ENCODE measurements around the gene GGT7.
"Not testable (repeated sequence)": the region's sequence is repeated elsewhere in the genome, so short reads cannot be mapped to it uniquely, and the experiment has no call there.

GGT7 gene

DNA sequence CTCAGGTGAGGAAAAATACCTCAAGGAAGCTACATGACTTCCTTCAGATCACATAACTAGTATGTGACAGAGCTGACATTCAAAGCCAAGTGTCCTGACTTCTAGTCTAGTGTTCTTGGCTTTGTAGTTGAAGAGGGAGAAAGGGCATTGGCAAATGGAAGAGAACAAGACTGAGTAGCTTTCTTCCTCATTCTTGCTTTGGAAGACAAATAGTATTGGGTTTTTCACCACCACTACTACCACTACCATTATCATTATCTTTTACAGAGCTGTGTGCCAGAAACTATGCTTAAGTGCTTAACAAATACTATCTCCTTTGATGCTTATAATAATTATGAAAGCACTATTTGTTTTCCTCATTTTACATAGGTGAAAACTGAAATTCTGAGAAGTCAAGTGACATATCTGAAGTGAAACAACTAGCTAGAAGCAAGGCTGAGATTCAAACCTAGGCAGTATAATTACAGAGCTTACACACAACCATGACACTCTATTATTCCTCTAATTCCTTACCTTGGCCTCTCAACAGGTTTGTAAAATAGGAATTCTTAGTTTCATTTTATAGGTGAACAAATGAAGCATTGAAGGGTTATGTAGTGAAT is 10.5 kb upstream of the GGT7 start:
- no peak for DNase-seq (ENCODE audit: low read depth)

DNA sequence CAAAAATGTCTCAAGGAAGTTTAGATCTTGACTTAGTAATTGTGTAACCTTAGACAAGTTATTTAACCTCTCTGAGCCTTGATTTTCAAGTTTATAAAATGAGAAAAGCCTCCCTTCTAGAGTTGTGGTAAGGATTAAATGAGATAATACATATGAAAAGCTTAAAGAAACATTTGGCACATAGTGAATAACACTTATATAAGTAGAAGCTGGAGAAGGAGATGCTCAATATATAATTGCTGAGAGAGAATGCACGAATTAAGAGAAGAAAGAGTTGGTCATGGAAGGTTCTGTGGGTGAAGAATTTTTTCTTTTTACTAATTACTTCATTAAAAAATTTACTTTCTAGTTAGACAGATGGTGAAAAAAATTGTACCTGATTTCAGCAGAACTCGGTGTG is 9.0 kb upstream of the GGT7 start:
- DNase-seq (ENCODE audit: low read depth) = no peak

DNA sequence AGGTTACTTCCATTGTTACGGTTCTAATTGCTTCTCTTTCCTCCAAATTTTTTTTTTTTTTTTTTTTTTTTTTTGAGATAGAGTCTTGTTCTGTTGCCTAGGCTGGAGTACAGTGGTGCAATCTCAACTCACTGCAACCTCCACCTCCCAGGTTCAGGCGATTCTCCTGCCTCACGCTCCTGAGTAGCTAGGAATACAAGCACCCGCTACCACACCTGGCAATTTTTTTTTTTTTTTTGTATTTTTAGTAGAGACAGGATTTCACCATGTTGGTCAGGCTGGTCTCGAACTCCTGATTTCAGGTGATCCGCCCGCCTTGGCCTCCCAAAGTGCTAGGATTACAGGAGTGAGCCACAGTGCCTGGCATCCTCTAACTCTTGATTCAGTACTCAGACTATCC is 8.3 kb upstream of the GGT7 start:
- not testable (repeated sequence) for DNase-seq (ENCODE audit: low read depth)

DNA sequence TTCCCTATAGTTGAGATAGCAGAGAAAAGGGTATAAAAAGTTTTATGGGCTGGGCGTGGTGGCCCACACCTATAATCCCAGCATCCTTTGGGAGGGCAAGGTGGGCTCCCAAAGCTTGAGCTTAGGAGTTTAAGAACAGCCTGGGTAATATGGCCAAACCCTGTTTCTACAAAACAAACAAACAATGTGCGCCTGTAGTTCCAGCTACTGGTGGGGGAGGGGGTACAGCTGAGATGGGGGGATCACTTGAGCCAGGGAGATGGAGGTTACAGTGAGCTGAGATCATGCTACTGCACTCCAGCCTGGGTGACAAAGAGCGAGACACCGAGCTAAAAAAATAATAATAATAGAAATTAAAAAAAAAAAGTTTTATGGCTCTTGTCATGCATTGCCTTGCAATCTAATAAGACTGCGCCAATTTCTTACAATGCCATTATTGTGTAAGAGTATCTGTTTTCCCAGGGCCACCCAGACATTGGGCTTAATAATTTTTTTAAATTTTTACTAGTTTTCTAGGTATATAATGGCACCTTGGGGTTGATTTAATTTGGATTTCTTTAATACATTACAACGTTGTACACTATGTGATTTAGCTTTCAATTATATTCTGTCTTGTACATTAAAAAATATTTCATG is 7.7 kb upstream of the GGT7 start:
- DNase-seq (ENCODE audit: low read depth) = no peak

DNA sequence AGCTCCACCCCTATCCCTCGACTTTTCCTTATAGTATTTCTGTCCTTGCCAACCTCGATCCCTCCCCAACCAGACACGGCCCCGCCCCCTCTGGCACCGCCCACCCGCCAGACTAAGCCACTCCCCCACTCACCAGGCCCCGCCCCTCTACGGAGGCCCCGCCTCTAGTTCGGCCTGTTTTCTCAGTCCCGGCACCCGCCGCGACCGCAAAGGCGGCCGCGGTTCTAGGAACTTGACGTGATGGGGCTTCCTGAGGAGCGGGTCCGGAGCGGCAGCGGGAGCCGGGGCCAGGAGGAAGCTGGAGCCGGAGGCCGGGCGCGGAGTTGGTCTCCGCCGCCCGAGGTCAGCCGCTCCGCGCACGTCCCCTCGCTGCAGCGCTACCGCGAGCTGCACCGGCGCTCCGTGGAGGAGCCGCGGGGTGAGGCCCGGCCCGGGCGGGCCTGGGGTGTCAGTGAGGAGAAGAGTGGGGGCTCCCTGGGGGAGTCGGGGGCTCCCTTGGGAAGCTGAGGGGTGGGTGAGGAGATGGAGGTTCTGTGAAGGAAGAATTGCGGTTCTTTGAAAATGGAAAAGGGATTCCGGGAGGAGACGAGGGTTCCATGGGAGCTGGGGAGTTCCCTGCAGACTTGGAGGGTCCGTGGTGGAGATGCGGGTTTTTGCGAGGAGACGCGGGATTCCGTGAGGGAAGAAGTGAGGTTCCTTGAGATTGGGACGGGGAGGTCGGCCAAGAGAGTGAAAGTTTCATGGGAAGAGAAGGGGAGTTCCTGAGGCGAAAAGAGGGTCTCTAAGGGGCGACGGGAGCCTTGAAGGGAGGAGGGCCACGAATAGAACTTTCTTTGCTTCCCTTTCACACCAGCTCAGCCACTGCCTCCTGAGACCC is 4.0 kb upstream of the GGT7 start, which contains the start of gene ACSS2:
TSS of gene ACSS2 (plus strand) at position 207 of the 877 bp plus-strand sequence. CDS start at position 241, 34 bp downstream.
- DNase-seq (ENCODE audit: low read depth) = no peak

DNA sequence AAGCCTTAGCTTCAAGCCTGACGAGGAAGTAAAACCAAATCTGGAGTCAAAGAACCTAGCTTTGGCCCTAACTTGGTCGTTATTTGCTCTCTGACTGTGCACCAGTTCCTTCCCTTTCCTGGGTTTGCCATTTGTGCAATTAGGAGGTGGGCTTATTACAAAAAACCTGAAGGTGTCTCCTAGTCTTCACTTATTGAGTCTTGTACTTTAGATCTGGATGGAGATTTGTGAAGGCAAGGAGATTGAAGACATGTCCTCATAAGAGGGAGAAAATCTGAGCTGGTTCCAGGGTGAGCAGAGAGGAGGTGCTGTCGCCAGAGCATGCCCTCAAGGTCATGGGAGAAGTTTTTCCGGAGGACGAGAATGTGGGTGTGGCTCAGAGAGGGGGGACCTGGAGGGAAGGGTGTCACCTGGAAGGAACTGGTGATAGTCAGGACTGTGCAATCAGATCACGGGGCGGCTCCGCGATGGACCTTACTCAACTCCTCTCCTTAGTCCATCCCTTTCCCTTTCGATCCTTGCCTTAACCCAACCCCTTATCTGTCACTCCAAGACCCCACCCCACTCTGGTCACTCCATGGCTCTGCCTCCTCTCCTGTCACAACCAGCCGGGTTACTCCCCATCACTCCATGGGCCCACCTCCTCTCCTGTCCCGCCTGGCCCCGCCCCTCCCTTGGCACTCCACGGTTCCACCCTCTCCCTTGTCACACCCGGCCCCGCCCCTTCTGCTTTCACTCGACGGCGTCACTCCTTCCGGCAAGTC is 3.2 kb upstream of the GGT7 start:
- DNase-seq (ENCODE audit: low read depth) = peak; percentile 99

DNA sequence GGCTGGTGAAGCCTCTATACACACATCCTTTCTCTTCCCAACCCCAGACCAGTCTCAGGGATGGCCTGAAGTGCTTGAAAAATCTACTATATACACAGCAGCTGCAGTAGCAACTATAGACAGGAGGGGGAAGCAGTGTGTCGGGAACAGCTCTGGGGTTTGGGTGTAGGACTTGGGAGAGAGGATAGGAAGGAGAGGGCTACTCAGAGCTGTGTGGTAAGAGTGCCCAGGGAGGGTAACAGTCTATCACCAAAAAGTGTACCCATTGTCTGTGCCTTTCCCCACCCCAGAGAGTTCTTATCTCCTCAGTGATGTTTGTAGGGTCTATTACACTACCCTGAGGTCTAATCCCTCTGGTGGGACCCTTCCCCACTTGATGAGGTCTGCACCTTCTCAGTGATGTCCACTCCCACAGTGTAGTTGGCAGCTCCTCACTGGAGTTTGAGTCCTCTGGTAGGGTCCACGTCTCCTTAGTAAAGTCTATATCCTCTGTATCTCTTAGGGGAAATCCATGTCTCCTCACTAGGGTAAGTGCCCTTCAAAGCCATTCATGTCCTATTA is 1.5 kb upstream of the GGT7 start:
- peak; percentile 86 for DNase-seq (ENCODE audit: low read depth)

DNA sequence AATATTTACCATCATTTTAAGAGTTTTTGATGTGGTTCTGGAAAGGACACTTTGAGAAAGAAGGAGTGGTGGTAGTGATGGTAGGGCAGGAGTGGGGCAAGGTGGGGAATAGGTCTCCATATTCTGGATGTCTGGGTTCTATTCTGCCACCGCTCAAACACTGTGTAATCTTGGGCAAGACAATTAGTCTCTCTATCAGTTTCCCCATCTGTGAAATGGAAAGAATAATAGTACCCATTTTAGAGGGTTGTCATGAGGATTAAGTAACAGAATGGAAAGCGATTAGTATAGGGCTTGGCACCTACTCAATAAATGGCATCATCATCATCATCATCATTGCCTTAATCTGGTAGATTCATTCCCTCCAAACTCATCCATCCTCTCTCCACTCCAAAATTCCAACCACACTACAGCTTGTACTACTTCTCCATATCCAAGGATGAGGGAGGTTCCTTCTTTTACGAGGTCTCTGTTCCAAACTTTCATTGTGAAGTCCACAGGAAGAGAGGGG is 982 bp upstream of the GGT7 start:
- no peak for DNase-seq (ENCODE audit: low read depth)

DNA sequence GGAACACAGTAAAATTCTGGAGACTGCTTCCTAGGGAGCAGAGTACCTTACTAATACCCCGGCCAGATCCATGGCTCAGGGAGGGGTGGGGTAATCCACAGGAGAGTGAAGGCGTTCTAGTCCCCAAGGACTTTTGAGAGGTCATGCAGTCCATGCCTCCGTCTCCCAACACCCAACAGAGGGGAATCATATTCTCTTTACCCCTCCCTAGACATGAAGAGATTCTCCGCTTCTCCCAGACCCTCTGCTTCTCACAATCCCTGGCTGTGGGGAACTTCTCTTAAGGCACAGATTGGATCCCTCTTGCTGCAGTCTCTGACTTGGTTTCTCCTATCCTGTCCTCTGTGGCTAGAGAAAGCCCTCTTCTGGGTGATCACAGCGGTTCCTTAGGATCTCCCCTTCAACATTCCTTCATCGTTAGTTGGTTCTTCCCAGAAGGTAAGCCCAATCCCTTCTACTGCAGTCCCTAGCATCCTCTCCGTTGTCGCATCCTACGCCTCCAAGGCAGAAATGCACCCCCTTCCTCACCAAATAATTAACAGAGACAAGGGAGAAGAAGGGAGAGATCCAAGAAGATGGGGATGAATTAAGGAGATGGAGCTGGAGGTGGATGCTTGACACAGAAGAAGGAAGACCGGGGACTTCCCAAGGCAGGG is 562 bp downstream of the GGT7 start:
- no peak for DNase-seq (ENCODE audit: low read depth)

DNA sequence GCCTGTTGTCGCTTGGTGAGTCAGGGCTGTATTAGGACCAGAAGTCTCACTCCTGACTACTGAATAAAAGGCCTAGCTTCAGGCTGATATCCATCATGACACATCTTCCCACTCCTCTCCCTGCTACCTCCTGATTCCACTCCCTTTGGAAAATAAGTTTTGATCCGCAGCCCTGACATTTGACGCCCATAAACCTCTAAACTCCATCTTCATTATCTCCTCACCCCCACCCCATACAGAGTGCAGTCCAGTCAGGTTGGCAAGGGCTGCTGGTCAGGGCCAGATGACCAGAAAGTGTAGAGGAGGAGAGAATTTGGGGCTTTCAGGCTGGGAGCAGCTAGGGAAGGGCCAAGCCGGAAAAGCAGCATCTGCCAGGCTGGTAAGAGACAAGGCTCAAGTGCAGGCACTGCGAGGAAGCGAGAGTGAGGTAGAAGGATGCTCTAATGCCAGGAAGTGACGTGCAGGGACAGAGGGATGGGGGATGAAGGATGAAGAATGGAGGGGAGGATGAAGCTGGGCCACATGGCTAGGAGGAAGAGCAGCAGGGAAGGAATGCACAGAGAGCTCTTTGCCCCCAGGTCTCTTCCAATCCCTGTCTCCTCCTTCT is 1.2 kb downstream of the GGT7 start:
- no peak for DNase-seq (ENCODE audit: low read depth)

DNA sequence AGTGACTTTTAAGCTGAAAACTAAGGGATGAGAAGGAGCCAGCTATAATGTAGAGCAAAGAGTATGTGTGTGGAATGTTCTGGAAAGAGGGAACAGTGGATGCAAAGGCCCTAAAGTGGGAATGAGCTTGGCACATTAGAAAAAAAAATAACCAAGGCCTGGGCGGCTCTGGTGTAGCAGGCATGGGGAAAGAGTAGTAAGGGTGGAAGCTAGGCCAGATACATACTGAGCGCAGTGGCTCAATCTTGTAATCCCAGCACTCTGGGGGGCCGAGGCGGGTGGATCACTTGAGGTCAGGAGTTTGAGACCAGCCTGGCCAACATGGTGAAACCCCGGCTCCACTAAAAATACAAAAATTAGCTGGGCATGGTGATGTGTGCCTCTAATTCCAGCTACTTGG is 8.4 kb downstream of the GGT7 start:
- no peak for DNase-seq (ENCODE audit: low read depth)

DNA sequence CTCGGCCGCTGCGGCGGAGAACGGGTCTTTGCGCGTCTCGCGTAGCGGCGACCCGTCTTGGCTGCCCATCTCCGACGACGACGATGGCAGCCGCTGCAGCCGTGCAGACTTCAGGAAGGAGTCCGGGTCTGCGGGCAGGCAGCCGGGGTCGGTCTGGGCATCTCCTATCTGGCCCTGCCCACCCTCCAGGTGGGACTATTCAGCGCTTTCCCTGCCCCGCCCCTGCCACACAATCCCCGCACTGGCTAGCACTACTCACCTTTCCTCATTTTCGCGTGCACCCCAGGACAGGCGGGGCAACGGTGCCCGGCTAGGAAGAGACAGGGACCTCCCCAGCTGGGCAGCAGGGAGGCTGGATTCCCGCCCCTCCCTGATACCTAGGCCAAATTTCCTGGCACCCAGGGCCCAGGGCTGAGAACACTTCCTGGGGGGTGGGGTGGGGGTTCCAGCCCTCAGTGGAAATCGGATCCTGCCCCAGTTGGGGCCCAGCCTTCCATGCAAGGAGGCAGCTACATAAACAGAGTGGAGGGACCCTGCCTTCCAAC is 9.2 kb downstream of the GGT7 start:
- DNase-seq (ENCODE audit: low read depth) = no peak

DNA sequence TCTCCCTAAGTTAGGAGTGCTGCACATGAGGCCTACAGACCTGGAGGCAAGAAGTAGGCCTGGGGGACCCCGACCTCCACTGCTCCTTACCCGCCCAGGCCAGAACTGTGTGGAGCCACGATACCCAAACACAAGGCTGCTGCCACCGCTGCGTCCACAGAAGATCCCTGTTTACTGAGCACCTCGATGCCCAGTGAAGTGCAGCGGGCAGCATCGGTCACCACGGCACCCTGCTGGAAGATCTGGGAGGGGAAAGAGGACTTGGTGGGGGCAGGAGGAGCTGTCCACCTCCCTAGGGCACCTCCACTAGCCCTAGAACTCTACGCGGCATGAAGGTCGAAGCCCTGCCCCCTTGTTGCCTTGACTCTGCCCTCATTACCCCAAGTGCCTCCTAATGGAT is 9.9 kb downstream of the GGT7 start:
- no peak for DNase-seq (ENCODE audit: low read depth)

DNA sequence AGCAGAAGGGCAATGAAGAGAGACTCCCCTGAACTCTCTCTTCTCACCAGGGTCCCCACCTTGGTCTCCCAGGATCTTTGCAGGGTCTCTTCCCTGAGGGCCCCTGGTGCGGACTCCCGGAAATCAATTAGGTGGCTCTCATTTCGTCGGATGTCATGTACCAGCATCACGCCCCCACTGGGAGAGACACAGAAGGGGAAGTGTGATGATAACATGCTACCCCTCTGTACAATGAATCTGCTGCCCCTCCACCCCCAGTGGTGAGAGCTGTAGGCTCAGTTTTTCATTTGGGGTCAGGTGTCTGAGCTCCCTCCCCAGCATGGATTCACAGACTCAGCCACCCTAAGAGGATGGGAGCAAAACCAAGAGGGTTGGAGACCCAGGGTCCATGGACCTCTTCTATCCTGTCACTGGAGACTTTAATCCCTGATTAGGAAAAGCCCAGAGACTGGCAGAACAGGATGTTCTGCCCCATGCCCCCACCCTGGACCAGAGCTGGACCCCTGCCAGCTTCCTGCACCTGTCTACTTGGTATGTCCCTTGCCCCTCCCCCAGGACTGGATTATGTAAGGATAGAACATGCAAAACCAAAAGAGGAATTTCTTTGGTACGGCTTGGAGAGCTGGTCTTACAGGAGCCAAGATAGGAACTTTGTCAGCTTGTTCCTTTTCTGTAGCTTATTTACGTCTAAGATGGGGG is 11.1 kb downstream of the GGT7 start:
- no peak for DNase-seq (ENCODE audit: low read depth)

DNA sequence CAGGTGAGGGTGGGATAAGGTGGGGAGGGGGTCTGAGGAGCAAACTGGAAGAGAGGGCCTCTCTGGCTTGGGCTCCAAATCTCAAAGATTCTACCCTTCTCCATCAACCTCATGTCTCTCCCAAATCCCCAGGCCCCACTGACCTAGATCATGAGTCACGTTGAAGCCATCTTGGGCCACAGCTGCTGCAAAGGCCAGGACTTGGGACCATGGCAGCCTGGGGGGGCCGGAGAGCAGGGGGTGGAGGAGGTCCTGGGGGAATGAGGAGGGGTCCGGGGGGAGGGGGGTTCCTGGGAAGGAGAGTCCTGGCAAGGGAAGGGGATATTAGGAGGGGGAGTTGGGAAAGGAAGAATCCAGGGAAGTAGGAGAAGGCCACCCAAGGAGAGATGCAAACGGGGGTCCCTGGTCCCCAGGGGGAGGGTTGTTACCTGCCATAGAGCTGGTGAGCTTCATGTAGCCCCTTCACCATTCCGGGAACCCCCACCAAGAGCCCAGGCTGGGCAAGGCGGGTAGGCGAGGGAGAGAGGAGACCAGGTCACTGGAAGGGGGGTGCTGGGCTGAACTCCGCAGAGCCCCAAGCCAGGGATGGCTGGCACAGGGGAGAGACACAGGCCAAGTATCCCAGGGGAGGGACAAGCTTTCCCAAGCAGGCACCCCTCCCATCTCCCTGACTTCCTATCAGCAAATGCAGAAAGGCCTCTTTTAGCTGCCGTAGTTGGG is 12.7 kb downstream of the GGT7 start:
- no peak for DNase-seq (ENCODE audit: low read depth)

DNA sequence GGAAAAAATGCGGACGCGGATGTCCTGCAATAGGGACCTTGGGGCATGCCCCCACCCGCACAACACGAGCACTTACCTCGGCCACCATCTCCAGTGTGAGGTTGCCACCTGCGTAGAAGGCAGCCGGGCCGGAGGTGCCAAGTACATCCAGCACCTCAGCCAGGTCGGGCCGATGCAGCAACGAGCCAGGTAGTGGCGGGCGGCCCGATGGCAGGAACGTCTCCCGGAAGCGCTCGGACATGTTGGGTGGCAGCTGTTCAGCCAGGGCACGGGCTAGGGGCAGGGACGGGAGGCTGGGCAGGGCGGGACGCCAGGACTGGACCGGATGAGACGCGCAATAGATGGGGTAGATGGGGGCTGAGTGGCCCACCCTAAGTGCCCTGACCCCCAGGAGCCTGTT is 13.3 kb downstream of the GGT7 start:
- DNase-seq (ENCODE audit: low read depth) = no peak

DNA sequence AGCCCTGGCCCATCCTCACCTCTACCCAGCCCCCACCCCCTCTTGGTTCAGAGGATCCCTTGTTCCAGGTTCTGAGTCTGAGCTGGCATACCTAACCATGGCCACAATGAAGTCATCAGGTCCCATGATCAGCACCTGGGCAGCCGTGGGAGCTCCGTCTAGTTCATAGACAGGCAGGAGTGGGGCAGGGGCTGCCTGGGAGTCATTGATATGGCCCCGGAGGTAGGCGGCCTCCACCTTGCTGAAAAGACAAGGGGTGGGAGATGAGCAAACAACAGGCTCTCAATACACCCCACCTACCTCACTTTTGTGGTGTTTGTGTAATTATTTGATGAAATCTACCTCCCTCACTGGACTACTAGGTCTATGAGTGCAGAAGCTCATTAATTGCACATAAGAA is 20.4 kb downstream of the GGT7 start:
- DNase-seq (ENCODE audit: low read depth) = no peak

DNA sequence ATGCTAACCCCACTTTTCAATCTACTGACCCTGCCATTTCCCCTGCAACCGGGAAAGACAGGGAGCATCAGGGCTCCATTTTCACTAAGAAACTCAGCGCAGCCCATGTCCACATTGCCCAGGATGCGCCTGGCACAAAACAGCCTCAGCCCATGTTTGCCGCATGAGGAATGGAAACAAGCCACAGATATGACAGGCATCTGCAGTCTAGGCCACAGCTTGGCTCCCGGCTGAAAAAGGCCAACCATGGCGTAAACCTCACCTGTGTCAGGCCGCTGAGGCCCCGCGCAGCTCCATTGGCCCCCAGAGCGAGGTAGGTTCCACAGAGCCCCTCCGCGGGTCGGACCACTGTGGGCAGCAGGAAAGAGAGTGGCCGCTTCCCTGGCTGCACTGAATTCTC is 21.7 kb downstream of the GGT7 start:
- DNase-seq (ENCODE audit: low read depth) = no peak

DNA sequence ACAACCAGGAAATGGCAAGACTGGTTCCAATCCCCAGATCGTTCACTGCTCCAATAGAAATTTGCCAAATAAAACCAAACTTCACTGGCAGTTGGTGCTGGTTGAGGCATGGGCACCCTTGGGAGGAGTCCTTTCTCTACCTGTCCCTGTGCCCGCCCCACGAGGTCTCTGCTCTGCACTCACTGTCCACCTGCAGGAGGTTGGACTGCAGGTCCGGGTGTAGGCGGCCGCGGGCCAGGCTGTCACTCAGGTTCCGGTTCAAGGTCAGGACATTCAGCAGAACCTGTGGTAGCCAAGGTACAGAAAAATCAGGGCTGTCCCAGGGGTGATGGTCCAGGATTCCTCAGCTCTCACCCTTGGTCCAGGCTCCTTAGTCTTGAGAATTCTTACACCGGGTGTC is 22.9 kb downstream of the GGT7 start:
- no peak for DNase-seq (ENCODE audit: low read depth)
